ENCODE results near the gene RERGL. TPM values are rescaled to one million over a fixed set of nuclear protein-coding genes. Genes with fewer than 3 reads are reported as not detected.

RERGL gene
- polyA plus RNA-seq, 3 donors: not detected

GRCh38 chr12:18135509-18135908 lies 45.5 kb upstream of the RERGL start:
- no peak for DNase-seq
- no peaks in the 10 kb centered on the region for H3K79me2 ChIP-seq (ENCODE audit: insufficient read depth, low read length)
- peaks cover 0 to 3% (median 0%) of the 10 kb centered on the region in 7 donors for H3K9me3 Mint-ChIP-seq
- H3K9ac ChIP-seq (ENCODE audit: insufficient read depth, low read length, poor library complexity, severe bottlenecking): no peak overlapping the region
- no peak for TF ChIP-seq CTCF (IDR thresholded peaks at IDR 0.05)
- H3K36me3 ChIP-seq (replicated peaks in 1 of 2; ENCODE audit: control insufficient read depth in 1 of 2, insufficient read depth in 2 of 2, low read length in 2 of 2): no peaks in the 10 kb centered on the region
- H3K9me3 ChIP-seq (replicated peaks in 1 of 2; ENCODE audit: control insufficient read depth in 1 of 2, insufficient read depth in 1 of 2, low read length in 2 of 2): no peaks in the 10 kb centered on the region
- 97% methylated on average over 5 of the region's 8 CpGs for WGBS (ENCODE audit: insufficient coverage)
- H3K4me1 ChIP-seq (ENCODE audit: control insufficient read depth in 1 of 2, insufficient read depth in 2 of 2, low read length in 2 of 2): peaks cover 12% of the 10 kb centered on the region in 2 donors
- no peak overlapping the region for H3K27ac Mint-ChIP-seq
- no peaks in the 10 kb centered on the region for H4K20me1 ChIP-seq (ENCODE audit: insufficient read depth, low read length)
- no peak overlapping the region for H3K4me2 ChIP-seq (replicated peaks; ENCODE audit: extremely low read depth, low read length, poor library complexity, severe bottlenecking)
- H3K4me1 Mint-ChIP-seq: peaks cover 14% of the 10 kb centered on the region
- no peak overlapping the region for H3K27ac ChIP-seq (ENCODE audit: low read depth in 1 of 2, low read length in 2 of 2)
- H3K27me3 ChIP-seq (ENCODE audit: control insufficient read depth in 2 of 2, insufficient read depth in 2 of 2, low read length in 2 of 2): no peaks in the 10 kb centered on the region
- intact Hi-C loops (cut with micrococcal nuclease): no loop called here
- H3K4me3 Mint-ChIP-seq: no peak overlapping the region
- no peak overlapping the region for H3K4me3 ChIP-seq (replicated peaks in 1 of 3; ENCODE audit: low read depth in 2 of 3, low read length in 3 of 3)
- peaks cover 0 to 5% (median 0%) of the 10 kb centered on the region in 3 donors for H3K27me3 Mint-ChIP-seq (ENCODE audit: low read depth in 3 of 3)
- no peak overlapping the region for H2AFZ ChIP-seq (ENCODE audit: insufficient read depth, low read depth, low read length, poor library complexity, severe bottlenecking)
- H3K36me3 Mint-ChIP-seq: no peaks in the 10 kb centered on the region

- Mint-ChIP-seq H3K9me3 (peaks cover 0 to 3% (median 0%) of the 10 kb centered on the region in 7 donors), H3K4me1 (peaks cover 14% of the 10 kb centered on the region), H3K27me3 (ENCODE audit: low read depth in 3 of 3) (peaks cover 0 to 5% (median 0%) of the 10 kb centered on the region in 3 donors), H3K27ac (no peak overlapping the region), H3K36me3 (no peaks in the 10 kb centered on the region), H3K4me3 (no peak overlapping the region)
- no peak overlapping the region for H2AFZ ChIP-seq (ENCODE audit: insufficient read depth, low read depth, low read length, poor library complexity, severe bottlenecking)
- TF ChIP-seq CTCF (IDR thresholded peaks at IDR 0.05): no peak
- no peak overlapping the region for H3K4me3 ChIP-seq (replicated peaks in 1 of 3; ENCODE audit: low read depth in 2 of 3, low read length in 3 of 3)
- peaks cover 12% of the 10 kb centered on the region in 2 donors for H3K4me1 ChIP-seq (ENCODE audit: control insufficient read depth in 1 of 2, insufficient read depth in 2 of 2, low read length in 2 of 2)
- intact Hi-C loops (cut with micrococcal nuclease): no loop called here
- H3K27ac ChIP-seq (ENCODE audit: low read depth in 1 of 2, low read length in 2 of 2): no peak overlapping the region
- H3K36me3 ChIP-seq (replicated peaks in 1 of 2; ENCODE audit: control insufficient read depth in 1 of 2, insufficient read depth in 2 of 2, low read length in 2 of 2): no peaks in the 10 kb centered on the region
- H3K79me2 ChIP-seq (ENCODE audit: insufficient read depth, low read length): no peaks in the 10 kb centered on the region
- no peak for DNase-seq
- H3K9me3 ChIP-seq (replicated peaks in 1 of 2; ENCODE audit: control insufficient read depth in 1 of 2, insufficient read depth in 1 of 2, low read length in 2 of 2): no peaks in the 10 kb centered on the region
- no peak overlapping the region for H3K4me2 ChIP-seq (replicated peaks; ENCODE audit: extremely low read depth, low read length, poor library complexity, severe bottlenecking)
- no peak overlapping the region for H3K9ac ChIP-seq (ENCODE audit: insufficient read depth, low read length, poor library complexity, severe bottlenecking)
- H4K20me1 ChIP-seq (ENCODE audit: insufficient read depth, low read length): no peaks in the 10 kb centered on the region
- WGBS (ENCODE audit: insufficient coverage): 83% methylated on average over 1 of the region's 3 CpGs
- no peaks in the 10 kb centered on the region for H3K27me3 ChIP-seq (ENCODE audit: control insufficient read depth in 2 of 2, insufficient read depth in 2 of 2, low read length in 2 of 2)
Observed at GRCh38 chr12:18135086-18135485, 45.1 kb upstream of the RERGL start.
